GM23338 (cell line): ENCODE measurements around the gene MYO3B.

Experiments
- CREB1 ChIP-seq: fragments of 250-450 bp; sonication (Bioruptor Pico); IDR thresholded peaks from 2 replicates; pipeline ENCODE4 v1.5.0; 2020; ENCODE audit warnings: low read depth, mild to moderate bottlenecking, moderate library complexity
- EZH2 ChIP-seq: fragments of 200-600 bp; sonication (generic); IDR thresholded peaks from one replicate; pipeline ENCODE4 v1.8.0; 2017; ENCODE audit warnings: antibody characterized with exemption, mild to moderate bottlenecking, low read depth; ENCODE audit not compliant: unreplicated experiment
- POLR2AphosphoS5 ChIP-seq: IDR thresholded peaks from 2 replicates; pipeline ENCODE4 v1.6.1; 2016; ENCODE audit warnings: antibody characterized with exemption, low read depth
- REST ChIP-seq: IDR thresholded peaks from one replicate; pipeline ENCODE4 v1.6.1; 2018; ENCODE audit warnings: antibody characterized with exemption; ENCODE audit not compliant: unreplicated experiment
- STAT1 ChIP-seq: IDR thresholded peaks from one replicate; pipeline ENCODE4 v1.6.1; 2016; ENCODE audit warnings: antibody characterized with exemption; ENCODE audit not compliant: unreplicated experiment
- TF ChIP-seq, protein P1 (sequence below), 2 experiments: fragments of 200-600 bp in 1 of 2; sonication (generic) in 1 of 2; conservative IDR thresholded peaks; 2 replicates each; pipeline versions ENCODE4 v1.5.1 to v1.6.1; 2016 to 2017; ENCODE audit warnings: antibody characterized with exemption in 2 of 2, low read depth in 2 of 2, mild to moderate bottlenecking in 2 of 2, moderate library complexity in 1 of 2

GRCh38 chr2:170393861-170394498, 216.0 kb downstream of the MYO3B start:
- TF ChIP-seq, protein P1, sequence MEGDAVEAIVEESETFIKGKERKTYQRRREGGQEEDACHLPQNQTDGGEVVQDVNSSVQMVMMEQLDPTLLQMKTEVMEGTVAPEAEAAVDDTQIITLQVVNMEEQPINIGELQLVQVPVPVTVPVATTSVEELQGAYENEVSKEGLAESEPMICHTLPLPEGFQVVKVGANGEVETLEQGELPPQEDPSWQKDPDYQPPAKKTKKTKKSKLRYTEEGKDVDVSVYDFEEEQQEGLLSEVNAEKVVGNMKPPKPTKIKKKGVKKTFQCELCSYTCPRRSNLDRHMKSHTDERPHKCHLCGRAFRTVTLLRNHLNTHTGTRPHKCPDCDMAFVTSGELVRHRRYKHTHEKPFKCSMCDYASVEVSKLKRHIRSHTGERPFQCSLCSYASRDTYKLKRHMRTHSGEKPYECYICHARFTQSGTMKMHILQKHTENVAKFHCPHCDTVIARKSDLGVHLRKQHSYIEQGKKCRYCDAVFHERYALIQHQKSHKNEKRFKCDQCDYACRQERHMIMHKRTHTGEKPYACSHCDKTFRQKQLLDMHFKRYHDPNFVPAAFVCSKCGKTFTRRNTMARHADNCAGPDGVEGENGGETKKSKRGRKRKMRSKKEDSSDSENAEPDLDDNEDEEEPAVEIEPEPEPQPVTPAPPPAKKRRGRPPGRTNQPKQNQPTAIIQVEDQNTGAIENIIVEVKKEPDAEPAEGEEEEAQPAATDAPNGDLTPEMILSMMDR (conservative IDR thresholded peaks at IDR 0.05; ENCODE audit: low read depth in 2 of 2), result no peak
- TF ChIP-seq REST (no peak), EZH2 (no peak), STAT1 (no peak), POLR2AphosphoS5 (no peak), CREB1 (CRISPR knock-in tag) (no peak)
